T1000 (cell line): Measurements from ENCODE around the gene RANBP3L.
A peak's percentile ranks its signal among the peaks of the same experiment; 100 is the strongest.

Experiments used
- DNase-seq: peaks from one replicate; lab custom pipeline; 2025; ENCODE audit warnings: mixed read lengths; lab: John Stamatoyannopoulos, UW

RANBP3L gene

DNA sequence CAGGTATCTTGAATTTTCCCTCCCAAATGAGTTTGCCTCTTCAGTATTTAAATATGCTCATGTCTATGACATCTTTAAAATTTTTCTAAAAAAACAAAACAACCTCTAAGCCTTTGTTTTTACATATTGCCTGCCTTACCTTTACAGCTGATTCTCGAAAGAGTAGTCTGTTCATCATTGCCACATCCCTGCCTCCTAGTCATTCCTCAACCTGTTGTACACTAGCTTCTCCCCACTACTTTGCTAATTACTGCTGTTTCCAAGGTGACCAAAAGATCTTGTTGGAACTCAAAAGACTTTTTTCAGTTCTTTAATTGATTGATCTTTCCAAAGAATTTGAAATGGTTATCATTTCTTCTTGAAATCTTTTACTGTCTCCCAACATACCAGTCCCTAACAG lies 58.0 kb downstream of the RANBP3L start:
- DNase-seq = no peak

GRCh38 chr5:36242534-36243485 lies 58.9 kb downstream of the RANBP3L start:
- DNase-seq = no peak

DNA sequence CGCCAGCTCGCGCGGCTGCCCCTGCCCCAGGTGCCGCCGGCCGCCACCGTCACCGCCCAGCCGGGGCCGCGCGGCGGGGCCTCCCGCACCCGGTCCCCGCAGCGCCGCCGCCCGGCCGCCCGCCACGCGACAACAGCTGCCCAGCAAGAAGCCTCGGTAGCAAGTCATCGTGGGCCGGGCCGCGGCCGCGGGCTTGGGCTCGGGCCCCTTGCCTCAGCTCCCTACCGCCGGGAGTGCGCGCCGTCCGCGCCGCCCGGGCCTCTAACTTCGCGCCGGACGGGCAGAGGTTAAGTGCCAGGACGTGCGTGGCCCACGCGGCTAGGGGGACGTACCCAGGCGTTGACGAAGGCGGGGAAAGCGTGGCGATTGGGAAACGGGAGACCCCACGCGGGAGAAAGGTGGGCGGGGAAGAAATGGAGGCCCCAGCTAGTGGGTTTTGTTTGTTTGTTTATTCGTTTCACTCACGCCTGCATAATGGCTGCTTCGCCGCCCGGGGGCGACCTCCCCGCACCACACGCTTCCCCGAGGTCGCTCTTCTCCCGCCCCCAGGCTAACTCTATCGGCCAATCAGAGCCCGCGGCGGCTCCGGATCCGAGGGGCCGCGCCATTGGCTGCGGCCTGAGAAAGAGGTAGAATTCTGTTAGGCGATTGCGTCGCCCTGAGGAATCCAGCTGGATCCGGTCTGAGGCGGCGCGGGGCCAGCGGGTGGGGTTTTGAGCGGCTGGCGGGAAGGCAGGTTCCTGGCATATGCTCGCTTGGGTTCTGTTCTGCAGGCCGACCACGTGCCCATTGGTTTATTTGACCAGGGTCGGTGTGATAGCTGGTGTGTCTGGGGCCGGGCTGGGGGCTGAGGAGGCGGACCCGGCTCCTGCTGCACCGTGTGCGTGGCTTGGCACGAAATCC lies 59.8 kb downstream of the RANBP3L start, which contains the start of gene NADK2:
Gene NADK2 (minus strand): TSS at position 295 of the 903 bp plus-strand sequence. CDS start 127 bp downstream, at position 168.
- peak; percentile 95 for DNase-seq

DNA sequence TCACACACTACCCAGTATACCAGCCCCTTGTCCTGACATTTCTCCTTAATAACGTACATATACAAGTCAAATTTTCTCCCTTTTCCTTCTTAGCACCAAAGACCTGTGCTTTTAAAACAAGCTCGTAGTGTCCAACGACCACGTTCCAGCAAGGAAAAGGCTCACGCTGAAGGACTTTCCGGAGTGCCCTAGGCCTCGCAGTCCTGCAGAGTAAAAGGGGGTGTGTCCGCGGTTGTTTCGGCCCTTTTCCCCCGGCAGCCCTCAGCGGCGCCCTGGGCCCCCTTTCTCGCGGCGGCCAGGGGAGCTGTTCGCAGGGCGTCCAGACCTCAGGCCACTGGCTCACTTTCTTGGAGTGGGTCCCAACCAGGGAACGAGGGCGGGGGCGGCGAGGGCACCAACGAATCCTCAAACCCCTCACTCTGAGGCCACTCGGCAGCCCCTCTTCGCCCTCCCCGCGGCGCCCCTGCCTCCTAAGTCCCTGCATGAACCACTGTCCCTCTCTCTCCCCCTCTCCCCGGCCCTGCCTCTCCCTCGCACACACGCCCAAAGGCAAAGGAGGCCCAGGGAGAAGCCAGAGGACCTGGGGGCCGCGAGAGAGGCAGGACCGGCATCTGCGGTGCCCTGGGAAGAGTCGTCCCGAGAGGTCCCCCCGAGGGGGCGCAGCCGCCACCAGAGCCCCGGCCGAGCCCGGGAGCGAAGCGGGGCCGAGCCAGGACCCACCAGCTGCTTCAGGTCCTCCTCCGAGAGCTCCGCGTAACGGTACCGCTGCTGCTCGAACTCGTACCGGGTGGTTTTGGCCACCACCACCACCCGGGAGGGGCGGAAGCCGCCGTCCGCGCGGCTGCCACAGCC lies 60.7 kb downstream of the RANBP3L start:
- peak; percentile 56 for DNase-seq

GRCh38 chr5:36239370-36240293 lies 62.1 kb downstream of the RANBP3L start:
- DNase-seq = no peak

GRCh38 chr5:36238502-36239295 lies 63.0 kb downstream of the RANBP3L start:
- no peak for DNase-seq

GRCh38 chr5:36237751-36238150 lies 64.0 kb downstream of the RANBP3L start:
- DNase-seq = no peak

GRCh38 chr5:36236801-36237200 lies 64.9 kb downstream of the RANBP3L start:
- no peak for DNase-seq

DNA sequence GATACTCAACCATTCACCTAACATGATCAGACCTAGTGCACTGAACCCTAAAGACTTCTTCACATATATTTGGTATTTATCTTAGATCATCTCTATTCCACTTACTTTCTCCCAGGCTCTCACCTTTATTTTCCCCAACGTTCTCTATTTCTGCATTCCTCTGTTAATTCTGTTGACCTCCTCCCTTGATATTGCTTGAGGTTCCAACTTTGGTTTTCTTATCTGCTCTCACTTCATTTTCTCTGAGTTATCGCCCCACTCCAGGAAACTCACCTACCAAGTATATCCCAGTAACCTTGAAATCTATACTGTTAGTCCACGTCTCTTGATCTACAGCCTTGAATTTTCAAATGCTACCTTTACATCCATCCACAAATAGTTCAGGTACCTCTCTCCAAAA lies 69.2 kb downstream of the RANBP3L start:
- no peak for DNase-seq

- DNase-seq = no peak
Observed at GRCh38 chr5:36230151-36230790, 71.4 kb downstream of the RANBP3L start.

DNA sequence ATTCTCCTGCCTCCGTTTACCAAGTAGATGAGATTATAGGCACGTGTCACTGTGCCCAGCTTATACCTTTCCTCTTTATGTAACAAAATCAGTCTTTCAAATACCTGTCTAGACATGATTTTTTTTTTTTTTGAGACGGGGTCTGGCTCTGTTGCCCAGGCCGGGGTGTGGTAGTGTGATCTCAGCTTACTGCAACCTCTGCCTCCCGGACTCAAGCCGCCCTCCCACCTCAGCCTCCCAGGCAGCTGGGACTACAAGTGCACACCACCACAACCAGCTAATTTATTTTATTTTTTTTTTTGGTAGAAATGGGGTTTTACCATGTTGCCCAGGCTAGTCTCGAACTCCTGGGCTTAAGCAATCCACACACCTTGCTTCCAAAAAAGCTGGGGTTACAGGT lies 73.2 kb downstream of the RANBP3L start:
- DNase-seq = no peak

DNA sequence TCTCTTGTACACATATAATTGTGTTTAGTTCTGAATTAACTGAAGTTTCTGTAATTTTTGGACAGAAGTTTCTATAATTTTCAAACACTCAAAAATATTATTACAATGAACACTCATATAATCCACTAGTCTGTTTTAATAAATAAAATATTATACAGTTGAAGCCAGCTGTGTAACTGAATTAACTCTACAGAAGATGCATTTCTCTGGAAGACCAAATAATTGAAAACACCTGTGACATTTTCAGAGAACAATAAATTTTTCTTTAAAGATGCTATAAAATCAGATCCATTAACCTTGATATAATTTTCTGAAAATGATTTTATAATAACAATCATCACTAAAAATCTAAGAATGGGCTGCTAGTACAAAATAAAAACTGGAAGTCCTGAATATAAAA lies 74.7 kb downstream of the RANBP3L start:
- no peak for DNase-seq

DNA sequence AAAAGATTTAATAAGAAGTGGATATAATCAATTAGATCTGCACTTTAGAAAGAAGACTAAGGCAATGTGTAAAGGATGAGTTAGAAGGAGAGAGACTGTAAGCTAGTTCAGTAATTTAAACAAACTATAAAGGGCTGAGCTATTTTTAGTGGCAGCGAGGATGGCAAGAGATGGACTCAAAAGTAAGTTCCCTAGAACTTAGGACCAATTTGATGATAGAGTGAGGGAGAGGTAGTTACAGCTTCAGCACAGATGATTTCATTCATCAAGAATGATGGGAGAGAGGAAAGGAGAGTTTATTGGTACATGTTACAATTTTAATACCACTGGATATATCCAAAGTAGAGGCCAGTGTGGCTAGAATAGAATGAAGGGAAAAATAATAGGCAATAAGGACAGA lies 79.1 kb downstream of the RANBP3L start:
- no peak for DNase-seq

DNA sequence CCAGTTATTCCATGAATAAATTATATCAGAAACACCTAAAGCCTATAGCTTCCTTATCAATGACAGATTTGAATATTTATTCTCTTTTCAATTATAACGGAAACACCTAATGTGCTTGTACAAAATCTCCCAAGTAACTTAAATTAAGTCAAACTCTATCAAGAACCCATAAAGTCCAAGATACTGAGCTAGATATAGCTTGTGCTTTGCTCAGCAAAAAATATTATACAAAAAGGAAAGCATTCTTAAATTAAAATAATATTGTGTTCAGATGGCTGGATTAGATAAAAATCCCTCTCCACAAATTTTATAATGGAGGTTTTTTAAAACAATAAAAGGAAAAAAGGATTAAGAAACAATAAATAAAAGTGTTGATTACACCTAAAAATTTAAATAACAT lies 83.7 kb downstream of the RANBP3L start:
- DNase-seq = no peak

GRCh38 chr5:36217567-36217966 lies 84.1 kb downstream of the RANBP3L start:
- DNase-seq = no peak

DNA sequence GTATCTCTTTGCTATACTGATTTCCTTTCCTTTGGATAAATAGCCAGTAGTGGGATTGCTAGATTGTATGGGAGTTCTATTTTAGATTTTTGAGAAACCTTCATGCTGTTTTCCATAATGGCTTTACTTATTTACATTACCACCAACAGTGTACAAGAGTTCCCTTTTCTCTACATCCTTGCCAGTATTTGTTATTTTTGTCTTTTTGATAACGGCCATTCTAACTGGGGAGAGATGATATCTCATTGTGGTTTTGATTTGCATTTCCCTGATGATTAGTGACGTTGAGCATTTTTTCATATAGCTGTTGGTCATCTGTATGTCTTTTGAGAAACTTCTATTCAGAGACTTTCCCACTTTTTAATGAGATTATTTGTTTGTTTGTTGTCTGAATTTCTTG lies 85.8 kb downstream of the RANBP3L start:
- DNase-seq = no peak

DNA sequence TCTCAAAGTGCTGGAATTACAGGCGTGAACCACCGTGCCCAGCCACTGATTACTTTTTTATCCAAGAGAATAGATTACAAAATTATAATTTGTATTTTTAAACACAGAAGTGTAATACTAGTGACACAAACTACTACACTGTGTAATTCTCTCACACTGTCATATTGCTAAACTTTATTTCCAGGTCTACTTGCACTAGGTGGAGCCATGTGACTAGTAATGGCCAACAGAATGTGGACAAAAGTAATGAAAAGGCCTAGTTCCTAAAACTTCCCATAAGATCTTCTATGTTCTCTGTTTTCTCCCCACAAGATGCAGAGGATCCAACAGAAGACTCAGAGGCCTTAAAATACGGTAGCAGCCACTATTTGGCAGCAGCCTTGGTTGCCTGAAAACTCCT lies 87.3 kb downstream of the RANBP3L start:
- DNase-seq = no peak

DNA sequence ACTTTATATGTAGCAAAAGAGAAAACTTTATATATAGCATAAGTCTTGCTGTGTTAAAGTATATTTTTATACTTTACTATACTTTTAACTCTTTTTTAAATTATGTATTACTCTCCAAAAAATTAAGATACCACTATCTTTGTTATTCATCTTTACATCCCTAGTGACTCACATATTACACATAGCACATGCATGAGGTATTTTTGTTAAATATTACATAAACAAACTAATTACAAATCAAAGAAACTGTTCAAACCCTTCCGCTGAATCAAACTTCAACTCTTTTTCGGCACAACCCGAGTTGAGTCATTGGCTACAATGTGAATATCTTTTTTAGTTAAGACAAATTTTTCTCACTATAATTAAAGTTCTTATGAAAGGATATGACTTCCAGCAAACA lies 92.0 kb downstream of the RANBP3L start:
- no peak for DNase-seq

- no peak for DNase-seq
Observed at GRCh38 chr5:36208786-36209185, 92.9 kb downstream of the RANBP3L start.
